Urothelium cell line (cell line): ENCODE results near the gene TOPAZ1.

Source experiments
- DNase-seq: peaks from one replicate; pipeline ENCODE4 v3.0.0; 2011; ENCODE audit warnings: low spot score, mixed read lengths
- FAIRE-seq: peaks from 2 replicates; lab custom pipeline; 2011; peaks lifted over from hg19 to GRCh38; lab: Jason Lieb, UNC

The TOPAZ1 gene

GRCh38 chr3:44240061-44240460, 1.6 kb upstream of the TOPAZ1 start:
- no peak for FAIRE-seq

GRCh38 chr3:44242721-44243120, 1.0 kb downstream of the TOPAZ1 start:
- FAIRE-seq (no peak), DNase-seq (no peak)

More at GRCh38 chr3:44240061-44240460, 1.6 kb upstream of the TOPAZ1 start:
- no peak for DNase-seq

- no peak for FAIRE-seq
- no peak for DNase-seq
Observed at GRCh38 chr3:44248152-44248551, 6.5 kb downstream of the TOPAZ1 start.

GRCh38 chr3:44252332-44252959, 10.8 kb downstream of the TOPAZ1 start:
- DNase-seq (no peak), FAIRE-seq (no peak)

- no peak for FAIRE-seq
- DNase-seq: no peak
Observed at GRCh38 chr3:44259404-44259803, 17.7 kb downstream of the TOPAZ1 start.

- DNase-seq (no peak), FAIRE-seq (no peak)
Observed at GRCh38 chr3:44264146-44264545, 22.5 kb downstream of the TOPAZ1 start.

- DNase-seq: no peak
- FAIRE-seq: no peak
Observed at GRCh38 chr3:44265815-44266214, 24.1 kb downstream of the TOPAZ1 start.

- DNase-seq (no peak), FAIRE-seq (no peak)
Observed at GRCh38 chr3:44272191-44272590, 30.5 kb downstream of the TOPAZ1 start.

- no peak for DNase-seq
- no peak for FAIRE-seq
Observed at GRCh38 chr3:44277925-44278324, 36.2 kb downstream of the TOPAZ1 start.

- DNase-seq: no peak
- no peak for FAIRE-seq
Observed at GRCh38 chr3:44280077-44280476, 38.4 kb downstream of the TOPAZ1 start.

- FAIRE-seq (no peak), DNase-seq (no peak)
Observed at GRCh38 chr3:44280631-44281030, 38.9 kb downstream of the TOPAZ1 start.

GRCh38 chr3:44284949-44285348, 43.3 kb downstream of the TOPAZ1 start:
- DNase-seq (no peak), FAIRE-seq (no peak)

- DNase-seq: no peak
- FAIRE-seq: no peak
Observed at GRCh38 chr3:44289882-44290462, 48.3 kb downstream of the TOPAZ1 start.

- DNase-seq: no peak
- FAIRE-seq: no peak
Observed at GRCh38 chr3:44292276-44292675, 50.6 kb downstream of the TOPAZ1 start.

GRCh38 chr3:44292947-44293346, 51.3 kb downstream of the TOPAZ1 start:
- FAIRE-seq: no peak
- no peak for DNase-seq

GRCh38 chr3:44297255-44297654, 55.6 kb downstream of the TOPAZ1 start:
- FAIRE-seq: no peak

GRCh38 chr3:44301746-44302145, 60.1 kb downstream of the TOPAZ1 start:
- DNase-seq (no peak), FAIRE-seq (no peak)

More at GRCh38 chr3:44297255-44297654, 55.6 kb downstream of the TOPAZ1 start:
- DNase-seq: no peak

GRCh38 chr3:44309500-44309899, 67.8 kb downstream of the TOPAZ1 start:
- DNase-seq: no peak
- FAIRE-seq: no peak

GRCh38 chr3:44318891-44319311, 77.2 kb downstream of the TOPAZ1 start:
- FAIRE-seq (peak; percentile 23), DNase-seq (peak; percentile 14)

- no peak for DNase-seq
- FAIRE-seq: no peak
Observed at GRCh38 chr3:44321335-44321734, 79.6 kb downstream of the TOPAZ1 start.

GRCh38 chr3:44323341-44323955, 81.8 kb downstream of the TOPAZ1 start:
- FAIRE-seq (no peak), DNase-seq (peak; percentile 27)

GRCh38 chr3:44324584-44324983, 82.9 kb downstream of the TOPAZ1 start:
- DNase-seq (no peak), FAIRE-seq (no peak)
